GM20000 (cell line): ENCODE measurements around the gene ABCB4.
A peak's percentile ranks its signal among the peaks of the same experiment; 100 is the strongest.

Experiments
- DNase-seq: peaks from one replicate; pipeline ENCODE4 v3.0.0; 2012; ENCODE audit warnings: low spot score
- CTCF ChIP-seq: IDR thresholded peaks from 2 replicates; pipeline ENCODE4 v1.5.1; 2012; ENCODE audit warnings: mild to moderate bottlenecking, control low read depth; ENCODE audit errors: extremely low read depth, missing control alignments

The ABCB4 gene

GRCh38 chr7:87510411-87510875 lies 35.0 kb upstream of the ABCB4 start:
- no peak for DNase-seq
- no peak for TF ChIP-seq CTCF

- DNase-seq, result no peak
- TF ChIP-seq CTCF, result no peak
Observed at GRCh38 chr7:87507446-87507845, 32.0 kb upstream of the ABCB4 start.

GRCh38 chr7:87506246-87507180 lies 31.0 kb upstream of the ABCB4 start:
- peak; percentile 5 for TF ChIP-seq CTCF
- no peak for DNase-seq

- TF ChIP-seq CTCF, result no peak
- DNase-seq, result no peak
Observed at GRCh38 chr7:87505557-87506245, 30.2 kb upstream of the ABCB4 start.

- no peak for DNase-seq
- TF ChIP-seq CTCF, result no peak
Observed at GRCh38 chr7:87505122-87505521, 29.6 kb upstream of the ABCB4 start.

- no peak for DNase-seq
- TF ChIP-seq CTCF, result no peak
Observed at GRCh38 chr7:87499494-87499893, 24.0 kb upstream of the ABCB4 start.

GRCh38 chr7:87498893-87499292 lies 23.4 kb upstream of the ABCB4 start:
- no peak for DNase-seq
- no peak for TF ChIP-seq CTCF
